D341Med (cell line): ENCODE measurements around the gene NRSN2.
"Not testable (repeated sequence)": the region's sequence is repeated elsewhere in the genome, so short reads cannot be mapped to it uniquely, and the experiment has no call there.

Experiments
- DNase-seq: peaks from one replicate; pipeline ENCODE4 v3.0.0; 2012; ENCODE audit warnings: low spot score

The NRSN2 gene

DNA sequence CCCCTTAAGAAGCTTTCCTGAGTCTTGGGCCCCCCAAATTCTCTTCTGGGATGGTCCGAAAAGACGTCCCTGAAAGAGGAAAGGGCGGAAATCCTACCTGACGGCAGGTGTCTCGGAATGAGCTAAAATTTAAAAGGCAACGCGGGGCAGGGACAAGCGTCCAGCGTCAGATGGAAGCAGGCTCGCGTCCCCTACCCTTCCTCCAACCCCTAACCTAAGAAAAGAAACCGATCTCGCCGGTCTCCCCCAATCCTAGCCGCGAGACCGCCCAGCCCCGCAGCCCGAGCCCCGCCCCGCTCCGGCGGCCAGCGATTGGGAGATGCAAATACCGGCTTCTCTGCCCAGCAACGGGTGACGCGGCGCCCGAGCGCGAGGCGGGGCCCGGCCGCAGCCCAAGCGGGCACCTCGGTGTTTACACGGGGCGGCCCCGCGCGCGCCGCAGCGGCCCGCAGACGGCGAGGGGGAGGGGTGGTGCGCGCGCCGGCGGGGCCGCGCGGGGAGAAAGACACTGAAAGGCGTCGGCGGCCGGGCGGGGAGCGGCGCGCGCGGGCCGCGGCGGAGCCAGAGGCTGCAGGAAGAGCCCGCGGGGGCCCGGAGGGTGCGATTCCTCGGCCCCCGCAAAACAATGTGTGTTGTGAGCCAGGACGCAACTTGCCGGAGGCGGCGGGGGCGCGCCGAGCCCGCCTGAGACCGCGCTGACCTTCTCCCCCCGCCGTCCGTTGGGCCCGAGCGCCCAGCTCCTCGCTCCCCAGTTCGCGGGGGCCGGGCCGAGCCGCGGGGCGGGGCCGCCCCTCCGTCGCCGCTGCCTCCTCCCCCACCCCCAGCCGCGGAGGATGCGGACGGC lies 21.6 kb upstream of the NRSN2 start, which contains the start of gene SOX12:
Gene SOX12, plus strand, starts transcription at position 508 of the 844 bp plus-strand sequence. CDS start 373 bp downstream, outside the sequence.
- DNase-seq, result peak; percentile 94

DNA sequence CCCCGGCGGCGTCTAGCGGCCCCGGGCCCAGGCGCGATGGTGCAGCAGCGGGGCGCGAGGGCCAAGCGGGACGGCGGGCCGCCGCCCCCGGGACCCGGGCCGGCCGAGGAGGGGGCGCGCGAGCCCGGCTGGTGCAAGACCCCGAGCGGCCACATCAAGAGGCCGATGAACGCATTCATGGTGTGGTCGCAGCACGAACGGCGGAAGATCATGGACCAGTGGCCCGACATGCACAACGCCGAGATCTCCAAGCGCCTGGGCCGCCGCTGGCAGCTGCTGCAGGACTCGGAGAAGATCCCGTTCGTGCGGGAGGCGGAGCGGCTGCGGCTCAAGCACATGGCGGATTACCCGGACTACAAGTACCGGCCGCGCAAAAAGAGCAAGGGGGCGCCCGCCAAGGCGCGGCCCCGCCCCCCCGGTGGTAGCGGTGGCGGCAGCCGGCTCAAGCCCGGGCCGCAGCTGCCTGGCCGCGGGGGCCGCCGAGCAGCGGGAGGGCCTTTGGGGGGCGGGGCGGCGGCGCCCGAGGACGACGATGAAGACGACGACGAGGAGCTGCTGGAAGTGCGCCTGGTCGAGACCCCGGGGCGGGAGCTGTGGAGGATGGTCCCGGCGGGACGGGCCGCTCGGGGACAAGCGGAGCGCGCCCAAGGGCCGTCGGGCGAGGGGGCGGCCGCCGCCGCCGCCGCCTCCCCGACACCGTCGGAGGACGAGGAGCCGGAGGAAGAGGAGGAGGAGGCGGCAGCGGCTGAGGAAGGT lies 20.8 kb upstream of the NRSN2 start:
- peak; percentile 66 for DNase-seq

DNA sequence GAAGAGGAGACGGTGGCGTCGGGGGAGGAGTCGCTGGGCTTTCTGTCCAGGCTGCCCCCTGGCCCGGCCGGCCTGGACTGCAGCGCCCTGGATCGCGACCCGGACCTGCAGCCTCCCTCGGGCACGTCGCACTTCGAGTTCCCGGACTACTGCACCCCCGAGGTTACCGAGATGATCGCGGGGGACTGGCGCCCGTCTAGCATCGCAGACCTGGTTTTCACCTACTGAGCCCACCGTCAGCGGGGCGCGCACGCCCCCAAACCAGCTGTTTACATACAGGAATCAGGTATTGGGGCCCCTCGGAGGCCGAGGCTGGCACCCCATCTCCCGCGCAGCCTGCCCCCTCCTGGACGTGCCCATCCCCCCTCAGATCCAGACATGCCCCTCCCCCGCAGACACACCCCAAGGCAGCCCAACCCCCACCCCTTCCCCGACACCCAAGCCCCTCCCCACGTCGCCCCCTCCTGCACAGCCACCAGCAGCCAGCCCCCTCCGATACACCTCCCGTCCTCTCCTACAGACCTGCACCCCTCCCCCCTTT lies 20.2 kb upstream of the NRSN2 start:
- DNase-seq, result no peak

DNA sequence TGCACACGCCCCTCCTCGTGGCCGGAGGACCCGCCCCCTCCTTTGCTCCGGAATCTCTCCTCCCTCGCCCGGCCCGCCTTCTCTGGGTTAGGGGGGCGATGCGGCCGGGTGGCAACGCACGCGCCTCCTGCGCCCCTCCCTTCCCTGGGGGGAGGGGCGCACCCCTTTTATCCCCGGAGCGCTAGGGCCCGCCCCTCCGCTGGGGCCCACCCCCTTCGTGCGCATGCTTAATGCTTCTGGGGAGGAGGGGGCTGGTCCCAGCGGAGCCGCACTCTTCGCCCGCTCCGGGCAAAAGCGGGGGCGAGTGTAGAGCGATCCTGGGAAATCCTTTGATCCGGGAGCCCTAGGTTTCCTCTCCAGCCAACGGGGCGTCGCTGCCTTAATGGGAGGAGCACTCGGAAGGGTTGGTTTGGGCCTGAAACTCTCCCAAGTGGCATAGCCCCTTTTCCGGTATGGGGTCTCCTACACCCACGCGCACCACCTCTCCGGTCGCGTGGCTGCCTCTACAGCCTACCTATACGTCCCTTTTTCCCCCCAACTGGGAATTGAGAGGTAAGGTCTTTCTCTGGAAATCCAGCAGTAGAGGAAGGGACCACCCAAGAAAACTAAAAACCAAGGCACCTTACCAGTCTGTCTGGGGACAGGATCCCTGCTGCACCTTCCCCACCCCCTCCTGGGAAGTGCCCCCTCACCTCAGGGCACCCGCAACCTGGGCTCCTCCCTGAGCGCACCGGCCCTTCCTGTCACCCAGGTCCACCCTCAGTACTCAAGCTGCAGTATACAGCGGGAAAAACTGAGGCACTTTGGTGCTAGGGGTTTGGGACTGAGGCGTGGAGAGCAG lies 19.5 kb upstream of the NRSN2 start:
- DNase-seq, result peak; percentile 96

DNA sequence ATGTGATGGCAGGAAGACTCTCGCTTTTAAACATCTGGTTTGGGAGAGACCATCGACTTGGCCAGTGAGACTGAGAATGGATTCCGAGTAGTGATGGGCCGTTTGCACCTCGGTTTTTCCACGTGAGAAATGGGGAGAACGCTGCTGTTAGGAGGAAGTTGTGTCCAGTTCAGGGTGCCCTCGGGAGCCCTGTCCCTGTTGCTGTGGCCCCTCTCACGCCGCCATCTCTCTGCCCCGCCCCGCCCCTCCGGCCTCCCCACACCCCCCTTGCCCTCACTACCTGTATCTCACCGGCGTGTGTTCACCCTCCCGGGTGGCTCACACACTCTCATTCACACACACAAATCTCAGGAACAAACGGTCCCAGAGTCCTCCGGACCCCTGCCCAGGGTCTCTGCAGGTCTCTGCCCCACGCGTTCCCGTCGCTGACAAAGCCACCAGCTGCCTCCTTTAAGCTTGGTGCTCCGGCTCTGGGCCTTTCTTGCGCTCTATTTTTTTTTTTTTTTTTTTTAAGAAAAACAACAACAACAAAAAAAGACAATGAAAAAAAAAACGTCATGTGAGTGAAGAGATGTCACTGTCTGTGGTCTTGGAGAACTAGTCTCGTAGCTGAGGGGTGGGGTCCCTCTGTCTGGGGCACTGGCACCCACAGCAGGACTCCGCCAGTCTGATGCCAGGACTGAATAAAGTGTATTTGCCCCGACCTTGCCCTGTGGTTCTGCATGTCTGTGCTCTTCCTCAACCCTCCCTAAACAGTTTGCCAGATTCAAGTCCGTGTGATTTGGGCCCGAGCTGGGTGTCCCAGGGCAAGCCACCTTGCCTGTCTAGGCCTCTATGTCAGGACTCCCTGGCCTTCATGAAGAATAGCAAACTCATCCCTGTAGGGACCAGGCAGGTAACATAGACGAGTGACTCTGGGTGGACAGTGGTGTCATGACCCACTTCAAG lies 18.6 kb upstream of the NRSN2 start:
- no peak for DNase-seq

DNA sequence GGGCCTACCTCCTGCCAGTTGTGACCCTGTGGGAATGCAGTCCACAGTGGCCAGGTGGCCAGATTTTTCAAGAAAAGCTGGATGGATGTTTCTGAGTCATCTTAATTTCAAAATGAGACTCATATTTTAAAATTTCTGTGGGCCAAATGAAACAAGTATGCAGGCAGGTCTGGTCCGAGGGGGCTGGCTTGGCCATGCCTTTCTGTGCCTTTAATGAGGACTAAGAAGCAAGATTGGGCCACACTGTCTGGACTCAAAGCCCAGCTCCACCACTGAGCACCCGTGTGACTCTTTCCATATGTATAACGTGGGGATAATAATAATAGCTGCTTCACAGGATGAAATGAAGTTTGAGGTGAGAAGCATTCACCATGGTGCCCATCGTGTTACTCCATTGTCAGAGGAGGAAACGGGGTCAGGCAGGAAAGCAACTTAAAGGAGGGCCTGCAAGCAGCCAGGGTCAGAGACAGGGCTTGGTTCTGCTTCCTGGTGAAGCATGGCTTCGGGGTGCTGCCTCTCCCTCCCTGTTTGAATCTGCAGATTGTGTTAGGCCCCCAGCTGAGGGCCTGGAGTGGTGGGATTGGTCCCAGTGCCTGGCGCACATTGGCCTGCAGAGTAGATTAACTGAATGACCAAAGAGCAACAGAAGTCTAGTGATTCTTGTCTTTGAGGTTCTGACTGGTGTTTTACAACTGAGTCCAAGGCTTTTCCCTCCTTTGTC lies 17.8 kb upstream of the NRSN2 start:
- no peak for DNase-seq

DNA sequence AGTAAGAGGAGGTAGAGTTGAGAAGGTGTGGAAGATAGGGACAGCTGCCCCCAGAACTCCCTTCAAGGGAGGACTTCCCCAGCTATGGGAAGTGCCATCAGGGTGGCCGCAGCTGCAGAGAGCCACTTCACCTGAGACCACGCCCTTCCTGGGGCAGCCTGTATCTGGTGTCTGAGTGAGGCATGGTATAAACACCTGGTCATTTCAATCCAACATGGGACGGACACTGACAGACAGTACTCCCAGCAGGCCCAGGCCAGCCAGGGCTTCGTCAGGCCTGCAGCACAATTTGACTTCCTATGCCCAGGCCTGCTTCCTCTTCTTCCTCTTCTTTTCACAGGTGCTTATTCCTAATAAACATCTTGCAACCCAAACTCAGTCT lies 17.1 kb upstream of the NRSN2 start:
- no peak for DNase-seq

DNA sequence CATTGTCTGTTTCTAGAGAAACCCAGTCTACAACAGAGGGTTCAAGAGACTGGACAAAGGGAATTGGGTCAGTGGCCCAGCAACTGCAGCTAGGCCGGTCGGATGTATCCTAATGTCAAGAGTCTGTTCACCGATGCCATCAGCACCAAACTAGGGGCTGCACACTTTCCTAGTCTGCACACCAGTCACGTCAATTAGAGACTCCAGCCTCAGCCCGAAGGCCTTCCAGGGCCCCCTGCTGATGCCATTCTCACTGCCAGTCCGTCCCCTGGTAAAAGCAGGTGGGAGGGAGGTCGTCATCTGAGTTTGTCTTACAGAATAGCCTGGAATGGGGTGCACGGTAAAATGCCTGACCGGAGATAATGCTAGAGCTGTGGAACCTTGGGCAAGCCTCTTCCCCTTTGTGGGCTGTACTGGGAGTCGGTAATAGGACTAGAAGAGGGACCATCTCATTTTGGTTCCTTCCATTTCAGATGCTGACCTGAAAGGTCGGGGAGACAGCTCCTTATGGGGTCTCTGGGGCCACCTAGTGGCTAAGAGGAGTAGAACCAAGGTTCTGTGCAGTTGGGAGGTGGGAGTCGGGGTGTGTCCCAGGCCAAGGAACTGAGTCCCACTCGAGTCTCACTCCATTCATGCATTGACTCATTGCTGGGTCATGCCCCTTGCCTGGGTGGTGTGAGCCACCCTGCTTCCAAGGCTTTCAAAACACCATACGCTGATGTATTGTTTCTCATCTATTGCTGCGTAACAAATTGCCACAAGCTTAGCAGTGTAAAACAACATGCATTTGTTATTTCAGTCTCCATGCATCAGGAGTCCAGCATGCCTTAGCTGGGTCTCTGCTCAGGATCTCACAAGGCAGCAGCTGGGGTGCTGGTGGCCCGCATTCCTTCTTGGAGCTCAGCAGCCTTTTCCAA lies 16.4 kb upstream of the NRSN2 start:
- peak; percentile 76 for DNase-seq

DNA sequence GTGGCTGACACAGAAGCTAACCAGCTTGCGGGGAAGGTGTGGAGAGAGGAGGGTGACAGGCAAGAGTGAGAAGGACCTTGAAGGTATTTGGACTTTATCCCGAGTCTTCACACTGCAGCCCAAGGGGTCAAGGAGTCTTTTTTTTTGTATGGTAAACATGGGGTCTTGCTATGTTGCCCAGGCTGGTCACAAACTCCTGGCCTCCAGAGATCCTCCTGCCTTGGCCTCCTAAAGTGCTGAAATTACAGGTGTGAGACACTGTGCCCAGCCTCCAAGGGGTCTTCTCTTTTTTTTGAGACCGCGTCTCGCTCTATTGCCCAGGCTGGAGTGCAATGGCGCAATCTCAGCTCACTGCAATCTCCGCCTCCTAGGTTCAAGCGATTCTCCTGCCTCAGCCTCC lies 12.3 kb upstream of the NRSN2 start:
- DNase-seq, result no peak

DNA sequence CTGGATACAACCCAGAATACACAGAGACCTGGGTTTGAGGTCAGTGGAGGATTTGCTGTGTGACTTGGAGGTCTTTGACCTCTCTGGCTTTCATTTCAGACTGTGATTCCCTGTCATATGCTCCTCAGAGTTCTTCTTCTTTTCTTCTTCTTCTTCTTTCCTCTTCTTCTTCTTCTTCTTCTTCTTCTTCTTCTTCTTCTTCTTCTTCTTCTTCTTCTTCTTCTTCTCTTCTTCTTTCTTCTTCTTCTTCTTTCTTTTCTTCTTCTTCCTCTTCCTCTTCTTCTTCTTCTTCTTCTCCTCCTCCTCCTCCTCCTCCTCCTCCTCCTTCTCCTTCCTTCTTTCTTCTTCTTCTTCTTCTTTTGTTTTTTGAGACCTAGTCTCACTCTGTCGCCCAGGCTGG lies 10.9 kb upstream of the NRSN2 start:
- not testable (repeated sequence) for DNase-seq

DNA sequence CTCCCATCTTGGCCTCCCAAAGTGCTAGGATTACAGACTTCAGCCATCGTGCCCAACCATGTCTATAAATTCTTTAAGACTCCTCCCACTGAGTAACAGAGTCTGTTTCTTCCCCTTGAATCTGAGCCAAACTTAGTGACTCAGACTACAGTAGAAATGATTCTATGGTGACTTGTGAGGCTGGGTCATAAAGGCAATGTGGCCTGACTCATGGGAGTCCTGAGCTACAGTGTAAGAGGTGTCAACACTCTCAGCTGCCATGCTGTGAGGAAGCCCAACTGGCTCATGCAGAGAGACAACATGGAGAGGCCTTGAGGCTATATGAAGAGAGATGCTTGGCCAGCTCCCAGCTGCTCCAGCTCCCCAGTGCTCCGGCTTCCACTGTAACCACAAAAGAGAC lies 5.2 kb upstream of the NRSN2 start:
- no peak for DNase-seq

DNA sequence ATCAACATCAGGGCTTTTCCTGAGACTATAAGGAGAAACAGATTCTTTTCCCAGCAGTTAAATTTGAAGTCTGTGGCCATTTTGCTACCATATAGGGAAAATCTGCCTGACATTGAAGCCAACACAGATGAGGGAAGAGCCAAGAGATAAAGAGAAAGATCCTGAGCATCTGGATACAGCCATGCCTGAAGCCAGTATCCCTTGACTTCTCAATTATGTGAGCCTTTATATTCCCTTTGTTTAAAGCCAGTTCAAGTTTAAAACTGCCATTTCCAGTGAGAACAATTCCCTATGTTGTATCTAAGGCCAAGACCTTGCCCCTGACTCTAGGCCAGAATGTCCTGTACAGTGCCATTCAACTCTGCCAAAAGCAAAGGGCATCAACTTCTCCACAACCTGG lies 3.8 kb upstream of the NRSN2 start:
- no peak for DNase-seq

DNA sequence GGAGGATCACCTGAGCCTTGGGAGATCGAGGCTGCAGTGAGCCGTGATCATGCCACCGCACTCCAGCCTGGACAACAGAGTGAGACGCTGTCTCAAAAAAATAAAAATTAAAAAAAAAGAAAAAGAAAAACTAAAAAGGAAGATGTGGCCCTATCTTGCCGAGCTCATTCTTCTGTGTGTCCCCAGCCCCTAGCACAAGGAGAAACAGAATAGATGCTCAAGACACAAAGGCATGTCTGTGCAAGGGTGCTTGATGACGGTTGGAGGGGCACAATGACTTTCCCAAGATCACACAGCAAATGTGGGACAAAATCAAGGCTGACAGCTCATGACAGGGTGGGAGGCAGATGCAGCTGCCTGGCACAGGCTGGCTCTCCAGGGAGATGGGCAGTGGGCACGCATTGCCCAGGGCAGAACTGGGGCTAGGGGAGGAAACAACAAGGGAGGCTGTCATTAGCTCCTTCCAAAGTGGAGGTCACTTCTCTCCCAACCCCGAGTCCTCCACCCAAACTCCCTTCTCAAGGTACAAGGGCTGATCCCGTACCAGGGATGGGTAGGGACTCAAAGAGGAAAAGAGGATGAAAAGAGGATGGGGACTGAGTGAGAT lies 775 bp upstream of the NRSN2 start:
- DNase-seq, result no peak

DNA sequence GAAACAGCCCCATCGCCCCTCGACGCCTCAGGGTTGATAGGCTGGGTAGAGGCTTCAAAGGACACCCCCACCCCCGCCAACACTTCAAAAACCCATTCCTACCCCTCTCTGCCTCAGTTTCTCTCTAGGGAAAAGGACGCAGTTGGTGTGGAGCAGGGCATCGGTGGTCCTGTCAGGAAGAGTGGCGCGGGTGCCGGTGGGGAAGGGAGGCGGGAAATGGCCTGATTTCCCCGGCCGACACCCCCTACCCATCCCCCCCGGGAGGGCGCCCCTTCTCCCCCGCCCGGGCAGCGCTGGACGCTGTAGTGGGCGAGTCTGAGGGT lies 367 bp downstream of the NRSN2 start:
- DNase-seq, result no peak

DNA sequence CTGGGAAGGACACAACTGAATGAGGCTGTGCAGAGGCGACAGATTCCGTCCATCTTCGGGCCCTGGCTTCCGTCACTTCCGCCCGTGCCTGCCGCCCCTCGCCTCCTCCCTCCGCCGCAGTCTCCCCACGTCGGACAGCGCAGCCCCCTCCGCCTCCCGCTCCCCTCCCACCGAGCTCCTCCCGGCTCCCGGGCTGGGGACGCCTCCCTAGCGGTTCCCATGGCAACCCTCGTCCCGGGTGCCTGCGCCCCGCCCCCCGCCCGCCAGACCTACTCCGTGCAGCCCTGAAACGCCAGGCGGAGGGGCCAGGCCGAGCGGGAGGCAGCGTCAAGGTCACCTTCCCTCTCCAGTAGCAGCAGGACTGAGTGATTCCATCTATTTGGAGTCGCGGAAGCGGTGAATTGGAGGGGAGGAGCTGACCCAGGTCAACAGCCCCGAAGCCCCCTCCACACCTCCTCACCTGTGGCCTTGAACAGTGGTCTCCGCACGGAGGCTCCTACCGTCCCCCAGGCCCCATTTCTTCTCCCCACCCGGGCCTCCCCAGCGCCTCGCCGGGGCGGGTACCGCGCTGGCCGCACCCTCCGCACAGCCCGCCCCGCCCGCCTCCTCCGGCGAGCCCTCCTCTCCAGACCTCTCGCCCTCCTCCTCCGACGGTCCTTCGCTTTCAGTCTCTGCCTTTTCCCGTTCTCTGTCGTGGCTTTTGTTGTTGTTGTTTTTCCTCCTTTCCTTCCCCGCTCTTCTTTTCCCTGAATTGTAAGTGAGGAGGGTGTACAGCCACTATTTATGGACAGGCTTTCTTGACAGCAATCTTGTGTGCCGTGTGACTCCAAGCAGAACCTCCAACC lies 951 bp downstream of the NRSN2 start:
- peak; percentile 99 for DNase-seq

DNA sequence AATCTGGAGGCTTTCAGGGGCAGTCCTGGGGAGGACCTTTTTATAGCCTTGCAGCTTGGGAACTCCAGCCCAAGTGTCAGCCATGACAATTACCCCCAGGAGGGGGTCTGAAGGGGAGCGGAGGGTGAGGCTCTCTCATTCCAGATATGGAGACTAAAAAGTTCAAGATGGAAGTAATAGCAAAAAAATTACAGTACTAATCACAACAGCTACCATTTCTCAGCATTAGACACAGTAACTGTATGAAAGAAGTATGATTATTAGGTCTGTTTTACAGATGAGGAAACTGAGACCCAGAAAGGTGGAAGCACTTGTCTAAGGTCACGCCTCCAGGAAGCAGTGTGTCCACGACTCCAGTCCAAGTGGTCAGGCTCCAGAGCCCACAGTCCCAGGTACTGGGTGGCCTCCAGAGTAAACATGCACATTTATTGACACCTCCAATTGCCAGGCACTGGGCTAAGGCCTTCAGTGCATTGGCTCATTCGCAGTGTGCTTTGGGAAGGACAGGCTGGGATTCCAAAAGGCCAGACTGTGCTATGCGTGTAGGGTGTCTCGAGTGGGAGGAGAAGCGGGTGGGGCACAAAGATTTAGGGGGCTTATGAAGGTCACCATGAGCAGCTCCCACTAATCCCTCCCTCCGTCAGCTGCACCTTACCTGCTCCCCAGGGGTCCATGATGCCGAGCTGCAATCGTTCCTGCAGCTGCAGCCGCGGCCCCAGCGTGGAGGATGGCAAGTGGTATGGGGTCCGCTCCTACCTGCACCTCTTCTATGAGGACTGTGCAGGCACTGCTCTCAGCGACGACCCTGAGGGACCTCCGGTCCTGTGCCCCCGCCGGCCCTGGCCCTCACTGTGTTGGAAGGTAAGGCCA lies 2.3 kb downstream of the NRSN2 start:
- no peak for DNase-seq

DNA sequence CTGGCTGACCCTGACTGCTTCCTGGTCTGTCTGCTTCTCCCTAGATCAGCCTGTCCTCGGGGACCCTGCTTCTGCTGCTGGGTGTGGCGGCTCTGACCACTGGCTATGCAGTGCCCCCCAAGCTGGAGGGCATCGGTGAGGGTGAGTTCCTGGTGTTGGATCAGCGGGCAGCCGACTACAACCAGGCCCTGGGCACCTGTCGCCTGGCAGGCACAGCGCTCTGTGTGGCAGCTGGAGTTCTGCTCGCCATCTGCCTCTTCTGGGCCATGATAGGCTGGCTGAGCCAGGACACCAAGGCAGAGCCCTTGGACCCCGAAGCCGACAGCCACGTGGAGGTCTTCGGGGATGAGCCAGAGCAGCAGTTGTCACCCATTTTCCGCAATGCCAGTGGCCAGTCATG lies 6.3 kb downstream of the NRSN2 start:
- DNase-seq, result no peak
